H1 (cell line): ENCODE data around the gene DDR2. TPM values are rescaled to one million over a fixed set of nuclear protein-coding genes. Genes with fewer than 3 reads are reported as not detected.

Experiments used
- GTF2F1 ChIP-seq: IDR thresholded peaks from 2 replicates; pipeline ENCODE4 v1.6.1; 2012; ENCODE audit warnings: low read depth, low read length, improper control_type of control experiment, borderline replicate concordance
- SP4 ChIP-seq: IDR thresholded peaks from 2 replicates; pipeline ENCODE4 v1.6.1; 2012; ENCODE audit warnings: low read length, inconsistent platforms
- polyA plus RNA-seq, 7 experiments: library from polyadenylated mRNA; depleted of rRNA in 3 of 7; stranded (reverse) in 5 of 7; unstranded in 2 of 7; fragments of >200 nt in 5 of 7; fragments of 200-250 nt in 2 of 7; gene quantifications; 1 replicate in 5 of 7; 2 replicates in 1 of 7; 4 replicates in 1 of 7; pipeline versions ENCODE4 v1.2.1 to v1.2.3, GENCODE V29; 2011 to 2013; ENCODE audit warnings: missing spikeins in 2 of 7, mixed read lengths in 2 of 7
- total RNA-seq: library from RNA; stranded (reverse); fragmentation: NEBNext Ultra II Directional; extraction: Animal tissue kit (Norgen Biotek cat#: 25700); gene quantifications from 2 replicates; pipeline ENCODE4 v1.2.1, GENCODE V29; 2021
- TF ChIP-seq, protein P1 (sequence below): fragments of 300-600 bp; sonication (generic); IDR thresholded peaks from 2 replicates; pipeline ENCODE4 v1.7.1; 2012; ENCODE audit warnings: low read length, moderate library complexity, mild to moderate bottlenecking, inconsistent platforms; ENCODE audit not compliant: insufficient replicate concordance
- TF ChIP-seq, protein P2 (sequence below): IDR thresholded peaks from 2 replicates; pipeline ENCODE4 v1.6.1; 2011; ENCODE audit warnings: low read depth, mild to moderate bottlenecking, low read length; ENCODE audit not compliant: insufficient read depth

DDR2 gene
- total and polyA plus RNA-seq, 2 of the 8 experiments (the other 6 are each of a cell fraction or from before 2014, with no cell fraction given) = 1.00 to 2.1 TPM

DNA sequence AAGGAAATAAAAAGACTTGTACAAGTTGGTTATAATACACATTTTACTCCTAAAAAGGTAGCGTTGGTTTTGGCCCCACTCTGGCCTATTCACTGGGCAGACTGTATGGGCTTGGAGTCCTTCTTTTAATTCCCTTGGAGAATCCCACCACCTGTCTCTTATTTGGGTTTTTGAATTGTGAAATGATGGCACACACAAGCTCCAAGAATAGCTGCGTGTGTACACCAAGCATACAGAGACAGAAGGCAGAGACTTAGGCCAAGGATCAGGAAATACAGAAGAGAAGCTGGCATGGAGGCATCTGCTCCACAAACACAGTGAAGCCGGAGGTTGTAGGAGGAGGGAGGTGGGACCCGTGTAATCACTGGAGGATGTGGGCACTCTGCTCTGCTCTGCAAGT, 29.1 kb downstream of the DDR2 start (continued):
- TF ChIP-seq, protein P1, sequence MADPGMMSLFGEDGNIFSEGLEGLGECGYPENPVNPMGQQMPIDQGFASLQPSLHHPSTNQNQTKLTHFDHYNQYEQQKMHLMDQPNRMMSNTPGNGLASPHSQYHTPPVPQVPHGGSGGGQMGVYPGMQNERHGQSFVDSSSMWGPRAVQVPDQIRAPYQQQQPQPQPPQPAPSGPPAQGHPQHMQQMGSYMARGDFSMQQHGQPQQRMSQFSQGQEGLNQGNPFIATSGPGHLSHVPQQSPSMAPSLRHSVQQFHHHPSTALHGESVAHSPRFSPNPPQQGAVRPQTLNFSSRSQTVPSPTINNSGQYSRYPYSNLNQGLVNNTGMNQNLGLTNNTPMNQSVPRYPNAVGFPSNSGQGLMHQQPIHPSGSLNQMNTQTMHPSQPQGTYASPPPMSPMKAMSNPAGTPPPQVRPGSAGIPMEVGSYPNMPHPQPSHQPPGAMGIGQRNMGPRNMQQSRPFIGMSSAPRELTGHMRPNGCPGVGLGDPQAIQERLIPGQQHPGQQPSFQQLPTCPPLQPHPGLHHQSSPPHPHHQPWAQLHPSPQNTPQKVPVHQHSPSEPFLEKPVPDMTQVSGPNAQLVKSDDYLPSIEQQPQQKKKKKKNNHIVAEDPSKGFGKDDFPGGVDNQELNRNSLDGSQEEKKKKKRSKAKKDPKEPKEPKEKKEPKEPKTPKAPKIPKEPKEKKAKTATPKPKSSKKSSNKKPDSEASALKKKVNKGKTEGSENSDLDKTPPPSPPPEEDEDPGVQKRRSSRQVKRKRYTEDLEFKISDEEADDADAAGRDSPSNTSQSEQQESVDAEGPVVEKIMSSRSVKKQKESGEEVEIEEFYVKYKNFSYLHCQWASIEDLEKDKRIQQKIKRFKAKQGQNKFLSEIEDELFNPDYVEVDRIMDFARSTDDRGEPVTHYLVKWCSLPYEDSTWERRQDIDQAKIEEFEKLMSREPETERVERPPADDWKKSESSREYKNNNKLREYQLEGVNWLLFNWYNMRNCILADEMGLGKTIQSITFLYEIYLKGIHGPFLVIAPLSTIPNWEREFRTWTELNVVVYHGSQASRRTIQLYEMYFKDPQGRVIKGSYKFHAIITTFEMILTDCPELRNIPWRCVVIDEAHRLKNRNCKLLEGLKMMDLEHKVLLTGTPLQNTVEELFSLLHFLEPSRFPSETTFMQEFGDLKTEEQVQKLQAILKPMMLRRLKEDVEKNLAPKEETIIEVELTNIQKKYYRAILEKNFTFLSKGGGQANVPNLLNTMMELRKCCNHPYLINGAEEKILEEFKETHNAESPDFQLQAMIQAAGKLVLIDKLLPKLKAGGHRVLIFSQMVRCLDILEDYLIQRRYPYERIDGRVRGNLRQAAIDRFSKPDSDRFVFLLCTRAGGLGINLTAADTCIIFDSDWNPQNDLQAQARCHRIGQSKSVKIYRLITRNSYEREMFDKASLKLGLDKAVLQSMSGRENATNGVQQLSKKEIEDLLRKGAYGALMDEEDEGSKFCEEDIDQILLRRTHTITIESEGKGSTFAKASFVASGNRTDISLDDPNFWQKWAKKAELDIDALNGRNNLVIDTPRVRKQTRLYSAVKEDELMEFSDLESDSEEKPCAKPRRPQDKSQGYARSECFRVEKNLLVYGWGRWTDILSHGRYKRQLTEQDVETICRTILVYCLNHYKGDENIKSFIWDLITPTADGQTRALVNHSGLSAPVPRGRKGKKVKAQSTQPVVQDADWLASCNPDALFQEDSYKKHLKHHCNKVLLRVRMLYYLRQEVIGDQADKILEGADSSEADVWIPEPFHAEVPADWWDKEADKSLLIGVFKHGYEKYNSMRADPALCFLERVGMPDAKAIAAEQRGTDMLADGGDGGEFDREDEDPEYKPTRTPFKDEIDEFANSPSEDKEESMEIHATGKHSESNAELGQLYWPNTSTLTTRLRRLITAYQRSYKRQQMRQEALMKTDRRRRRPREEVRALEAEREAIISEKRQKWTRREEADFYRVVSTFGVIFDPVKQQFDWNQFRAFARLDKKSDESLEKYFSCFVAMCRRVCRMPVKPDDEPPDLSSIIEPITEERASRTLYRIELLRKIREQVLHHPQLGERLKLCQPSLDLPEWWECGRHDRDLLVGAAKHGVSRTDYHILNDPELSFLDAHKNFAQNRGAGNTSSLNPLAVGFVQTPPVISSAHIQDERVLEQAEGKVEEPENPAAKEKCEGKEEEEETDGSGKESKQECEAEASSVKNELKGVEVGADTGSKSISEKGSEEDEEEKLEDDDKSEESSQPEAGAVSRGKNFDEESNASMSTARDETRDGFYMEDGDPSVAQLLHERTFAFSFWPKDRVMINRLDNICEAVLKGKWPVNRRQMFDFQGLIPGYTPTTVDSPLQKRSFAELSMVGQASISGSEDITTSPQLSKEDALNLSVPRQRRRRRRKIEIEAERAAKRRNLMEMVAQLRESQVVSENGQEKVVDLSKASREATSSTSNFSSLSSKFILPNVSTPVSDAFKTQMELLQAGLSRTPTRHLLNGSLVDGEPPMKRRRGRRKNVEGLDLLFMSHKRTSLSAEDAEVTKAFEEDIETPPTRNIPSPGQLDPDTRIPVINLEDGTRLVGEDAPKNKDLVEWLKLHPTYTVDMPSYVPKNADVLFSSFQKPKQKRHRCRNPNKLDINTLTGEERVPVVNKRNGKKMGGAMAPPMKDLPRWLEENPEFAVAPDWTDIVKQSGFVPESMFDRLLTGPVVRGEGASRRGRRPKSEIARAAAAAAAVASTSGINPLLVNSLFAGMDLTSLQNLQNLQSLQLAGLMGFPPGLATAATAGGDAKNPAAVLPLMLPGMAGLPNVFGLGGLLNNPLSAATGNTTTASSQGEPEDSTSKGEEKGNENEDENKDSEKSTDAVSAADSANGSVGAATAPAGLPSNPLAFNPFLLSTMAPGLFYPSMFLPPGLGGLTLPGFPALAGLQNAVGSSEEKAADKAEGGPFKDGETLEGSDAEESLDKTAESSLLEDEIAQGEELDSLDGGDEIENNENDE = no peak
- TF ChIP-seq, protein P2, sequence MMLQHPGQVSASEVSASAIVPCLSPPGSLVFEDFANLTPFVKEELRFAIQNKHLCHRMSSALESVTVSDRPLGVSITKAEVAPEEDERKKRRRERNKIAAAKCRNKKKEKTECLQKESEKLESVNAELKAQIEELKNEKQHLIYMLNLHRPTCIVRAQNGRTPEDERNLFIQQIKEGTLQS = no peak
- TF ChIP-seq SP4 (no peak), GTF2F1 (no peak)
